Body of pancreas (tissue), 4 donors: ENCODE data around the gene AWAT2.

Experiments
- CTCF ChIP-seq, 7 experiments: fragments of 450-650 bp in 4 of 7; fragments of 200-600 bp in 3 of 7; sonication (generic) in 3 of 7; IDR thresholded peaks; one replicate each; pipeline ENCODE4 v1.5.1; 2016 to 2019; ENCODE audit warnings: antibody characterized with exemption in 7 of 7
- POLR2A ChIP-seq, 3 donors: fragments of 450-650 bp; IDR thresholded peaks; one replicate each; pipeline ENCODE4 v1.6.1; 2016; ENCODE audit warnings: antibody characterized with exemption in 3 of 3, mild to moderate bottlenecking in 2 of 3

- TF ChIP-seq CTCF (IDR thresholded peaks at IDR 0.05): no peak
- no peak for TF ChIP-seq POLR2A (IDR thresholded peaks at IDR 0.05)
Measured at GRCh38 chrX:70042399-70043371, 7.1 kb downstream of the AWAT2 start.
